HepG2 (cell line): Measurements from ENCODE around the gene DHH. TPM values are rescaled to one million over a fixed set of nuclear protein-coding genes. Genes with fewer than 3 reads are reported as not detected.

Experiments used
- BRCA1 ChIP-seq: sonication (generic); formaldehyde crosslinking; IDR thresholded peaks from 2 replicates; pipeline ENCODE4 v1.4.0; 2020; ENCODE audit warnings: missing genetic modification reagents
- FOXA1 ChIP-seq, 2 experiments: fragments of 450-650 bp in 1 of 2; sonication (generic) in 1 of 2; formaldehyde crosslinking in 1 of 2; IDR thresholded peaks; 2 replicates each; pipeline versions ENCODE4 v1.4.0 to v1.6.1; 2016 to 2020; ENCODE audit warnings: missing genetic modification reagents in 1 of 2
- HNRNPUL1 ChIP-seq: fragments of 200-400 bp; formaldehyde crosslinking; IDR thresholded peaks from 2 replicates; pipeline ENCODE4 v1.6.1; 2017; ENCODE audit warnings: low read depth, mild to moderate bottlenecking, low read length, moderate library complexity
- KLF9 ChIP-seq: IDR thresholded peaks from 2 replicates; pipeline ENCODE4 v1.6.1; 2016; ENCODE audit warnings: low read depth
- MTA1 ChIP-seq: sonication (generic); formaldehyde crosslinking; IDR thresholded peaks from 2 replicates; pipeline ENCODE4 v1.4.0; 2020; ENCODE audit warnings: missing genetic modification reagents, mild to moderate bottlenecking, borderline replicate concordance
- MXD1 ChIP-seq: sonication (generic); formaldehyde crosslinking; IDR thresholded peaks from 2 replicates; pipeline ENCODE4 v1.4.0; 2020; ENCODE audit warnings: mild to moderate bottlenecking, missing genetic modification reagents
- NFE2L1 ChIP-seq: sonication (generic); formaldehyde crosslinking; IDR thresholded peaks from 2 replicates; pipeline ENCODE4 v1.4.0; 2020; ENCODE audit warnings: missing genetic modification reagents, mild to moderate bottlenecking, borderline replicate concordance
- REL ChIP-seq: sonication (generic); formaldehyde crosslinking; conservative IDR thresholded peaks from 2 replicates; pipeline ENCODE4 v1.8.0; 2022; ENCODE audit warnings: mild to moderate bottlenecking, missing genetic modification reagents, moderate library complexity
- REPIN1 ChIP-seq: sonication (generic); formaldehyde crosslinking; IDR thresholded peaks from 2 replicates; pipeline ENCODE4 v1.8.0; 2022; ENCODE audit warnings: missing genetic modification reagents, low read depth, mild to moderate bottlenecking, borderline replicate concordance
- REST ChIP-seq, 2 experiments: IDR thresholded peaks; 2 replicates each; pipeline ENCODE4 v1.6.1; 2011 to 2012; ENCODE audit warnings: low read length in 2 of 2, borderline replicate concordance in 1 of 2, low read depth in 1 of 2, mild to moderate bottlenecking in 1 of 2, moderate library complexity in 1 of 2
- SUZ12 ChIP-seq: fragments of 150-350 bp; IDR thresholded peaks from 2 replicates; pipeline ENCODE4 v1.6.1; 2014; ENCODE audit warnings: low read depth, low read length
- ZBTB10 ChIP-seq: sonication (generic); formaldehyde crosslinking; IDR thresholded peaks from 2 replicates; pipeline ENCODE4 v1.4.0; 2020; ENCODE audit warnings: missing genetic modification reagents, borderline replicate concordance
- ZKSCAN1 ChIP-seq: fragments of 150-350 bp; IDR thresholded peaks from 2 replicates; pipeline ENCODE4 v1.6.1; 2014; ENCODE audit warnings: low read length
- ZNF143 ChIP-seq: sonication (generic); formaldehyde crosslinking; IDR thresholded peaks from 2 replicates; pipeline ENCODE4 v1.4.0; 2020; ENCODE audit warnings: missing genetic modification reagents
- ZNF44 ChIP-seq: sonication (generic); formaldehyde crosslinking; IDR thresholded peaks from 2 replicates; pipeline ENCODE4 v1.5.1; 2020; ENCODE audit warnings: mild to moderate bottlenecking, missing genetic modification reagents
- ZNF776 ChIP-seq: sonication (generic); formaldehyde crosslinking; IDR thresholded peaks from 2 replicates; pipeline ENCODE4 v1.4.0; 2020; ENCODE audit warnings: mild to moderate bottlenecking, missing genetic modification reagents
- polyA plus RNA-seq, 8 experiments: library from polyadenylated mRNA; depleted of rRNA in 3 of 8; stranded (reverse) in 7 of 8; unstranded in 1 of 8; fragments of >200 nt; fragmentation: Illumina TruSeq in 4 of 8; extraction: Trizol in 4 of 8; gene quantifications; 2 replicates each; pipeline versions ENCODE4 v1.2.1 to v1.2.3, GENCODE V29; 2011 to 2016; ENCODE audit warnings: low read depth in 4 of 8, missing spikeins in 1 of 8, mixed read lengths in 1 of 8; ENCODE audit not compliant: insufficient read depth in 1 of 8
- total RNA-seq, 5 experiments: library from RNA; depleted of rRNA; stranded (reverse); fragments of >200 nt; fragmentation: Illumina TruSeq; extraction: Trizol; gene quantifications; 2 replicates each; pipeline ENCODE4 v1.2.3, GENCODE V29; 2016; ENCODE audit warnings: low read depth in 1 of 5

Gene DHH
- total and polyA plus RNA-seq, 2 of the 13 experiments (the other 11 are each of a cell fraction or from before 2014, with no cell fraction given) = not detected

- no peak for TF ChIP-seq ZBTB10 (CRISPR knock-in tag)
- no peak for TF ChIP-seq MTA1 (CRISPR knock-in tag)
- no peak for TF ChIP-seq ZNF44 (CRISPR knock-in tag)
- TF ChIP-seq REL (CRISPR knock-in tag) = no peak
- TF ChIP-seq REST (IDR thresholded peaks at IDR 0.05; ENCODE audit: borderline replicate concordance in 1 of 2, low read depth in 1 of 2, low read length in 2 of 2) = 0 out of 4 replicates have a peak, but pooled peaks of 1 of the 2 experiments have one; percentile 39
- no peak for TF ChIP-seq ZNF143 (CRISPR knock-in tag)
- no peak for TF ChIP-seq FOXA1 (IDR thresholded peaks at IDR 0.05)
- TF ChIP-seq FOXA1 (CRISPR knock-in tag; IDR thresholded peaks at IDR 0.05) = 0 out of 2 replicates have a peak, but pooled peaks have one; percentile 20
- no peak for TF ChIP-seq BRCA1 (CRISPR knock-in tag)
- no peak for TF ChIP-seq KLF9
- TF ChIP-seq MXD1 = peak; percentile 65; the same call in 1 of the 2 replicates
- no peak for TF ChIP-seq HNRNPUL1
- peak; percentile 34; the same call in 1 of the 2 replicates for TF ChIP-seq NFE2L1 (CRISPR knock-in tag)
- peak; percentile 43; the same call in 1 of the 2 replicates for TF ChIP-seq REPIN1 (CRISPR knock-in tag)
- no peak for TF ChIP-seq ZKSCAN1
- no peak for TF ChIP-seq ZNF776 (CRISPR knock-in tag)
- no peak for TF ChIP-seq SUZ12
Observed at GRCh38 chr12:49110464-49111155, 16.0 kb upstream of the DHH start, which contains the start of gene LMBR1L (continued).
